ENCODE results near the gene PPARA. TPM values are rescaled to one million over a fixed set of nuclear protein-coding genes. Genes with fewer than 3 reads are reported as not detected.

The PPARA gene
- total RNA-seq, 1 experiment from 2014 or later: 14.5 TPM

DNA sequence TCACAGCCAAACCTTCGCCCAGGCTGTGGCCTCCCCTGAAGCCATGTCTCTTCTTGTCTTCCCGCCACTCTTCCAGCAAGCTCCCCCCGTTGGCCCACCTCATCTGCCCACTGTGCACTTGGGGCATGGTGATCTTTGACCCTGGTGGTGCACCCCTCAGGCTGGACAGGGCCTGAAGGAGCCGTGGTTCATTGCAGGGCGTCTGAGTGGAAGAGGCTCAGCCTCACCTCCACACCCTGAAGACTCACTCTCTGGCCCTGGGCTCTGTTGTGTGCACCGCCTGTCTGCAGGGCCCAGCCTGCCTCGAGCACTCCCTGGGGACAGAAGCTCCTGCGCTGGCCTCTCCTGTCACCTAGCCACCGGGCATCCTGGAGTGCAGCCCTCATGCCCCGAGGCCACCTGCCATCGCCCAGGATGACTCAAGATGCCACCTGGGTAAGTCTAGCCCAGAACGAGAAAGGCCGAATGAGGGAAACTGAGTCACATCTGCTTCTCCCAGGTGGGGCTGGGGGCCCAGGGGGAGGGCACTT, 40.8 kb upstream of the PPARA start:
- no peak overlapping the region for H3K4me3 ChIP-seq (replicated peaks in 1 of 2; ENCODE audit: low read depth in 1 of 2, low read length in 2 of 2)
- BruUV-seq (replicated peaks): no TSS peak
- H3K4me1 ChIP-seq (ENCODE audit: control insufficient read depth in 1 of 2, insufficient read depth in 2 of 2, low read length in 2 of 2): peaks cover 8 to 60% of the 10 kb centered on the region in 2 experiments; a peak in 3 of 4 replicates
- ATAC-seq (peak; percentile 10), DNase-seq (ENCODE audit: low read depth, low spot score) (no peak)
- TF ChIP-seq POLR2A (IDR thresholded peaks at IDR 0.05; ENCODE audit: borderline replicate concordance, extremely low read depth, insufficient read depth, insufficient read length): no peak
- no peaks in the 10 kb centered on the region for H3K27me3 ChIP-seq (ENCODE audit: insufficient read depth, low read length)
- H3K27ac ChIP-seq (ENCODE audit: low read depth, low read length): peak overlapping the region; percentile 52
- H2AFZ ChIP-seq (ENCODE audit: low read depth, low read length, poor library complexity, severe bottlenecking): no peak overlapping the region
- H3K9me2 ChIP-seq (ENCODE audit: insufficient read depth): no peaks in the 10 kb centered on the region
- ChIA-PET POLR2A (no interaction called here), CTCF (interaction anchor here (2.4 kb wide), 1 partner anchor 103 kb away, joined by 21 read pairs; no protein-coding TSS in a partner anchor), RAD21 (ENCODE audit: low non-redundant PET in 1 of 2, low total read pairs in 2 of 2, uncharacterized antibody in 2 of 2, unreplicated experiment in 2 of 2) (no interaction called here)
- no peak overlapping the region for H3K4me2 ChIP-seq (ENCODE audit: low read length)
- H3K36me3 ChIP-seq (ENCODE audit: control insufficient read depth in 1 of 2, insufficient read depth in 2 of 2, low read length in 2 of 2): peaks cover 15 to 38% of the 10 kb centered on the region in 2 experiments; a peak in 3 of 4 replicates
- no peak overlapping the region for H3K9ac ChIP-seq (ENCODE audit: low read length)
- intact Hi-C loops (cut with micrococcal nuclease): no loop called here
- no peaks in the 10 kb centered on the region for H3K9me3 ChIP-seq (ENCODE audit: control insufficient read depth in 1 of 2, insufficient read depth in 1 of 2, low read depth in 1 of 2, low read length in 2 of 2)
- peaks cover 18% of the 10 kb centered on the region; the same call in 1 of the 2 replicates for H3K79me2 ChIP-seq (ENCODE audit: insufficient read depth, low read length)
- H4K20me1 ChIP-seq (ENCODE audit: insufficient read depth): no peaks in the 10 kb centered on the region

DNA sequence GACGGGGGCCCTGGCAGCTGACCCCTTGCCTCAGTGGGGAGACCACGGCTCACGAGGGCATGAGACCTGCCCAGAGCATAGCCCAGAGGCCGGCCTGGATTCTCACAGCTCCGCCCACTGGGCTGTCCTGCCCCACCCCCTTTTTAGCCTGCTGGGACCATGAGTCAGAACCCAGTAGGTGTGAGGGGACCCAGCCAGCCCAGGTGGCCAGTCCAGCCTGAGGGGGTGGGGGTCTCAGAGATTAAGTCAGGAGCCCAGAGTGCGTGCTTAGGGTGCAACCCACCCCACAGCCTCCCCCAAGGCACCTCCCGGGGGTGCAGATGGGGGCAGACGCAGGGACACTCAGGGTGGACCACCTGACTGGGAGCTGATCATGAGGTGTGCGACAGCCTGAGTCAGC, 40.1 kb upstream of the PPARA start:
- TF ChIP-seq FOSL1 (IDR thresholded peaks at IDR 0.05; ENCODE audit: low read depth): no peak
- no peak for TF ChIP-seq POLR2AphosphoS5 (IDR thresholded peaks at IDR 0.05; ENCODE audit: low read depth, low read length)
- TF ChIP-seq SP1 (IDR thresholded peaks at IDR 0.05; ENCODE audit: low read depth): no peak
- no peak for TF ChIP-seq CEBPB (IDR thresholded peaks at IDR 0.05; ENCODE audit: low read depth)
- TF ChIP-seq CBX3 (IDR thresholded peaks at IDR 0.05; ENCODE audit: low read depth): no peak
- no peak for TF ChIP-seq EZH2phosphoT487 (IDR thresholded peaks at IDR 0.05; ENCODE audit: borderline replicate concordance)
- TF ChIP-seq EGR1 (IDR thresholded peaks at IDR 0.05; ENCODE audit: low read depth): no peak
- no peak for TF ChIP-seq EZH2 (IDR thresholded peaks at IDR 0.05)
- TF ChIP-seq POLR2A (IDR thresholded peaks at IDR 0.05; ENCODE audit: borderline replicate concordance, extremely low read depth, insufficient read depth, insufficient read length): no peak
- TF ChIP-seq, protein P1, sequence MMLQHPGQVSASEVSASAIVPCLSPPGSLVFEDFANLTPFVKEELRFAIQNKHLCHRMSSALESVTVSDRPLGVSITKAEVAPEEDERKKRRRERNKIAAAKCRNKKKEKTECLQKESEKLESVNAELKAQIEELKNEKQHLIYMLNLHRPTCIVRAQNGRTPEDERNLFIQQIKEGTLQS (IDR thresholded peaks at IDR 0.05): no peak
- no peak for TF ChIP-seq ELF1 (IDR thresholded peaks at IDR 0.05; ENCODE audit: borderline replicate concordance, low read depth)
- TF ChIP-seq, protein P2, sequence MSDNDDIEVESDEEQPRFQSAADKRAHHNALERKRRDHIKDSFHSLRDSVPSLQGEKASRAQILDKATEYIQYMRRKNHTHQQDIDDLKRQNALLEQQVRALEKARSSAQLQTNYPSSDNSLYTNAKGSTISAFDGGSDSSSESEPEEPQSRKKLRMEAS (IDR thresholded peaks at IDR 0.05): no peak
- TF ChIP-seq ZNF274 (IDR thresholded peaks at IDR 0.05; ENCODE audit: low read depth, low read length): no peak
- TF ChIP-seq SRF (IDR thresholded peaks at IDR 0.05; ENCODE audit: low read depth): no peak
- no peak for TF ChIP-seq ZFX (IDR thresholded peaks at IDR 0.05)
- TF ChIP-seq, protein P3, sequence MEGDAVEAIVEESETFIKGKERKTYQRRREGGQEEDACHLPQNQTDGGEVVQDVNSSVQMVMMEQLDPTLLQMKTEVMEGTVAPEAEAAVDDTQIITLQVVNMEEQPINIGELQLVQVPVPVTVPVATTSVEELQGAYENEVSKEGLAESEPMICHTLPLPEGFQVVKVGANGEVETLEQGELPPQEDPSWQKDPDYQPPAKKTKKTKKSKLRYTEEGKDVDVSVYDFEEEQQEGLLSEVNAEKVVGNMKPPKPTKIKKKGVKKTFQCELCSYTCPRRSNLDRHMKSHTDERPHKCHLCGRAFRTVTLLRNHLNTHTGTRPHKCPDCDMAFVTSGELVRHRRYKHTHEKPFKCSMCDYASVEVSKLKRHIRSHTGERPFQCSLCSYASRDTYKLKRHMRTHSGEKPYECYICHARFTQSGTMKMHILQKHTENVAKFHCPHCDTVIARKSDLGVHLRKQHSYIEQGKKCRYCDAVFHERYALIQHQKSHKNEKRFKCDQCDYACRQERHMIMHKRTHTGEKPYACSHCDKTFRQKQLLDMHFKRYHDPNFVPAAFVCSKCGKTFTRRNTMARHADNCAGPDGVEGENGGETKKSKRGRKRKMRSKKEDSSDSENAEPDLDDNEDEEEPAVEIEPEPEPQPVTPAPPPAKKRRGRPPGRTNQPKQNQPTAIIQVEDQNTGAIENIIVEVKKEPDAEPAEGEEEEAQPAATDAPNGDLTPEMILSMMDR (IDR thresholded peaks at IDR 0.05 in 2 of 3, conservative IDR thresholded peaks at IDR 0.05 in 1 of 3; ENCODE audit: borderline replicate concordance in 1 of 3, insufficient read depth in 1 of 3, low read depth in 2 of 3, low read length in 2 of 3): no peak
- no peak for TF ChIP-seq JUND (IDR thresholded peaks at IDR 0.05)
- peak; percentile 53 for ATAC-seq
- H3K4me3 ChIP-seq (replicated peaks in 1 of 2; ENCODE audit: low read depth in 1 of 2, low read length in 2 of 2): no peak overlapping the region
- no peaks in the 10 kb centered on the region for H3K27me3 ChIP-seq (ENCODE audit: insufficient read depth, low read length)
- CTCF ChIA-PET: interaction anchor here (1.7 to 2.4 kb wide), 2 partner anchors 97 to 104 kb away, joined by 3 to 21 read pairs; no protein-coding TSS in a partner anchor
- H3K9ac ChIP-seq (ENCODE audit: low read length): no peak overlapping the region
- no peak overlapping the region for H3K4me2 ChIP-seq (ENCODE audit: low read length)
- peak overlapping the region; percentile 52 for H3K27ac ChIP-seq (ENCODE audit: low read depth, low read length)
- POLR2A ChIA-PET: no interaction called here
- H3K36me3 ChIP-seq (ENCODE audit: control insufficient read depth in 1 of 2, insufficient read depth in 2 of 2, low read length in 2 of 2): peaks cover 15 to 34% of the 10 kb centered on the region in 2 experiments; a peak in 3 of 4 replicates
- no peak for DNase-seq (ENCODE audit: low read depth, low spot score)
- peaks cover 14% of the 10 kb centered on the region; the same call in 1 of the 2 replicates for H3K79me2 ChIP-seq (ENCODE audit: insufficient read depth, low read length)
- intact Hi-C loops (cut with micrococcal nuclease): no loop called here
- no peak overlapping the region for H2AFZ ChIP-seq (ENCODE audit: low read depth, low read length, poor library complexity, severe bottlenecking)
- no peaks in the 10 kb centered on the region for H3K9me3 ChIP-seq (ENCODE audit: control insufficient read depth in 1 of 2, insufficient read depth in 1 of 2, low read depth in 1 of 2, low read length in 2 of 2)
- no peaks in the 10 kb centered on the region for H4K20me1 ChIP-seq (ENCODE audit: insufficient read depth)
- BruUV-seq (replicated peaks): no TSS peak
- H3K9me2 ChIP-seq (ENCODE audit: insufficient read depth): no peaks in the 10 kb centered on the region
- peaks cover 8 to 61% of the 10 kb centered on the region in 2 experiments; a peak in 3 of 4 replicates for H3K4me1 ChIP-seq (ENCODE audit: control insufficient read depth in 1 of 2, insufficient read depth in 2 of 2, low read length in 2 of 2)
- RAD21 ChIA-PET (ENCODE audit: low non-redundant PET in 1 of 2, low total read pairs in 2 of 2, uncharacterized antibody in 2 of 2, unreplicated experiment in 2 of 2): no interaction called here
